Measurements from ENCODE around the gene FGFR3.

FGFR3 gene

GRCh38 chr4:1770245-1770644, 22.8 kb upstream of the FGFR3 start:
- no peak for DNase-seq (ENCODE audit: low read depth in 2 of 2)

- no peak for DNase-seq (ENCODE audit: low read depth in 2 of 2)
Observed at GRCh38 chr4:1770791-1771231, 22.3 kb upstream of the FGFR3 start.

- no peak for DNase-seq (ENCODE audit: low read depth in 2 of 2)
Observed at GRCh38 chr4:1771555-1772305, 21.4 kb upstream of the FGFR3 start.

GRCh38 chr4:1772853-1773538, 20.1 kb upstream of the FGFR3 start:
- DNase-seq (ENCODE audit: low read depth in 2 of 2), result no peak

GRCh38 chr4:1773754-1774153, 19.3 kb upstream of the FGFR3 start:
- DNase-seq (ENCODE audit: low read depth in 2 of 2), result no peak

GRCh38 chr4:1775731-1776500, 17.2 kb upstream of the FGFR3 start:
- DNase-seq (ENCODE audit: low read depth in 2 of 2), result no peak

- DNase-seq (ENCODE audit: low read depth in 2 of 2), result no peak
Observed at GRCh38 chr4:1776521-1777161, 16.5 kb upstream of the FGFR3 start.

- no peak for DNase-seq (ENCODE audit: low read depth in 2 of 2)
Observed at GRCh38 chr4:1777822-1778641, 15.1 kb upstream of the FGFR3 start.

GRCh38 chr4:1778642-1779392, 14.3 kb upstream of the FGFR3 start:
- no peak for DNase-seq (ENCODE audit: low read depth in 2 of 2)

GRCh38 chr4:1779588-1780382, 13.3 kb upstream of the FGFR3 start:
- no peak for DNase-seq (ENCODE audit: low read depth in 2 of 2)

GRCh38 chr4:1780435-1780834, 12.7 kb upstream of the FGFR3 start:
- DNase-seq (ENCODE audit: low read depth in 2 of 2), result no peak

GRCh38 chr4:1783015-1783414, 10.1 kb upstream of the FGFR3 start:
- no peak for DNase-seq (ENCODE audit: low read depth in 2 of 2)

- DNase-seq (ENCODE audit: low read depth in 2 of 2), result no peak
Observed at GRCh38 chr4:1783970-1784369, 9.1 kb upstream of the FGFR3 start.

GRCh38 chr4:1784395-1784788, 8.7 kb upstream of the FGFR3 start:
- no peak for DNase-seq (ENCODE audit: low read depth in 2 of 2)

GRCh38 chr4:1784789-1785591, 8.1 kb upstream of the FGFR3 start:
- no peak for DNase-seq (ENCODE audit: low read depth in 2 of 2)

GRCh38 chr4:1785592-1785991, 7.5 kb upstream of the FGFR3 start:
- DNase-seq (ENCODE audit: low read depth in 2 of 2), result no peak

- no peak for DNase-seq (ENCODE audit: low read depth in 2 of 2)
Observed at GRCh38 chr4:1786544-1787362, 6.3 kb upstream of the FGFR3 start.
